ENCODE data around the gene ADAR. TPM values are rescaled to one million over a fixed set of nuclear protein-coding genes. Genes with fewer than 3 reads are reported as not detected.

ADAR gene
- total RNA-seq, 4 donors from 2014 or later = 54.3 to 105 (median 73.6) TPM

DNA sequence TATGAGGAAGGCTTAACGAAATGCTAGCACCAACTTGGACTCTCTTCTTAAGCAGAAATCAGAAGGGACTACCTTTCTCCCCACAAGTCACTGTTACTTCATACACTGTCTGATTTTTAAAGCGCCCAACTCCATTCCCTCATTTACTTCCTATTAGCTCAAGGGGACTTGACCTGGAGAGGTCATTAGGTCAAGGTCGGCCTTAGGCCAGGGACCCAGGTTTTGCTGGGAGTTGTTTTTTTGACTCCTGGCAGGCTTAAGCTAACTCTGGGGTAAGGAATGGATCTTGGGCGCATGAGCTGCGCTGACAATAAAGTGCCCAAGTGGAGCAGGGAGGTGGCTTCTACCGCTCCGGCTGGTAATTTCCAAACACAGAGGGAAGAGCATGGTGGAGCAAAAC lies 16.8 kb downstream of the ADAR start:
- intact Hi-C loops (cut with DNase I; ENCODE audit: low total_unique reads) = no loop called here
- TF ChIP-seq POLR2A (IDR thresholded peaks at IDR 0.05) (no peak), CTCF (IDR thresholded peaks at IDR 0.05) (no peak)
- WGBS, 2 donors = 91 to 96% methylated on average over 7 of the region's 7 CpGs

DNA sequence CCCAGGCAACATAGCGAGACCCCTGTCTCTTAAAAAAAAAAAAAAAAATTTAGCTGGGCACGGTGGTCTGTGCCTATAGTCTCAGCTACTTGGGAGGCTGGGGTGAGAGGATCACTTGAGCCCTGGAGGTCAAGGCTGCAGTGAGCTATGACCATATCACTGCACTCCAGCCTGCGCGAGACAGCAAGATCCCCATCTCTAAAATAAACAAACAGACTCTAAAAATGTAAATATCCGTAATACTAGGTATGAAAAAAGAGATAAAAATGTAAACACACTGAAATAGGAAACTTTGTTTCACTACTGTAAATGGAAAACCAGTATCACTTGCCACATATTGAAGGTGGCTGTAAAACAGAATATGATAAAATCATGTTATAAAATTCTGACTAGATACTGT lies 17.2 kb downstream of the ADAR start:
- intact Hi-C loops (cut with DNase I; ENCODE audit: low total_unique reads) = no loop called here
- WGBS, 2 donors = 89 to 96% methylated on average over 5 of the region's 5 CpGs
- no peak for DNase-seq (ENCODE audit: low spot score in 2 of 2)
- TF ChIP-seq CTCF (IDR thresholded peaks at IDR 0.05) = no peak
- TF ChIP-seq POLR2A (IDR thresholded peaks at IDR 0.05) = no peak
- no peak overlapping the region for H3K4me3 ChIP-seq (ENCODE audit: low read depth, poor library complexity, severe bottlenecking)

More for the DNA sequence above, 16.8 kb downstream of the ADAR start:
- DNase-seq (ENCODE audit: low spot score in 2 of 2) = no peak
- no peak overlapping the region for H3K4me3 ChIP-seq (ENCODE audit: low read depth, poor library complexity, severe bottlenecking)

GRCh38 chr1:154589780-154590179 lies 18.2 kb downstream of the ADAR start:
- TF ChIP-seq CTCF (IDR thresholded peaks at IDR 0.05) = no peak
- TF ChIP-seq POLR2A (IDR thresholded peaks at IDR 0.05) = no peak
- 73 to 74% methylated on average over 10 of the region's 10 CpGs for WGBS, 2 donors
- no peak overlapping the region for H3K4me3 ChIP-seq (ENCODE audit: low read depth, poor library complexity, severe bottlenecking)
- DNase-seq (ENCODE audit: low spot score in 2 of 2) = no peak
- intact Hi-C loops (cut with DNase I; ENCODE audit: low total_unique reads) = no loop called here

GRCh38 chr1:154586641-154587040 lies 21.3 kb downstream of the ADAR start:
- WGBS, 2 donors = 90 to 91% methylated on average over 6 of the region's 6 CpGs
- no peak overlapping the region for H3K4me3 ChIP-seq (ENCODE audit: low read depth, poor library complexity, severe bottlenecking)
- no peak for DNase-seq (ENCODE audit: low spot score in 2 of 2)
- TF ChIP-seq CTCF (IDR thresholded peaks at IDR 0.05) = no peak
- no peak for TF ChIP-seq POLR2A (IDR thresholded peaks at IDR 0.05)
- intact Hi-C loops (cut with DNase I; ENCODE audit: low total_unique reads) = no loop called here

- intact Hi-C loops (cut with DNase I; ENCODE audit: low total_unique reads) = no loop called here
- no peak overlapping the region for H3K4me3 ChIP-seq (ENCODE audit: low read depth, poor library complexity, severe bottlenecking)
- DNase-seq (ENCODE audit: low spot score in 2 of 2) = no peak
- no peak for TF ChIP-seq POLR2A (IDR thresholded peaks at IDR 0.05)
- TF ChIP-seq CTCF (IDR thresholded peaks at IDR 0.05) = no peak
- WGBS, 2 donors = 87 to 89% methylated on average over 10 of the region's 10 CpGs
These were observed 21.8 kb downstream of the ADAR start for GRCh38 chr1:154586231-154586630.

GRCh38 chr1:154584267-154584994 lies 23.6 kb downstream of the ADAR start:
- TF ChIP-seq POLR2A (IDR thresholded peaks at IDR 0.05) (no peak), CTCF (IDR thresholded peaks at IDR 0.05) (no peak)
- intact Hi-C loops (cut with DNase I; ENCODE audit: low total_unique reads) = loop anchor here (5.0 kb wide), 1 partner anchor 582 kb away; no protein-coding TSS in a partner anchor
- H3K4me3 ChIP-seq (ENCODE audit: low read depth, poor library complexity, severe bottlenecking) = no peak overlapping the region
- 80 to 85% methylated on average over 9 of the region's 9 CpGs for WGBS, 2 donors
- no peak for DNase-seq (ENCODE audit: low spot score in 2 of 2)

Data from lower leg skin (tissue), 4 donors.